ENCODE results near the gene ZEB1.

Gene ZEB1

DNA sequence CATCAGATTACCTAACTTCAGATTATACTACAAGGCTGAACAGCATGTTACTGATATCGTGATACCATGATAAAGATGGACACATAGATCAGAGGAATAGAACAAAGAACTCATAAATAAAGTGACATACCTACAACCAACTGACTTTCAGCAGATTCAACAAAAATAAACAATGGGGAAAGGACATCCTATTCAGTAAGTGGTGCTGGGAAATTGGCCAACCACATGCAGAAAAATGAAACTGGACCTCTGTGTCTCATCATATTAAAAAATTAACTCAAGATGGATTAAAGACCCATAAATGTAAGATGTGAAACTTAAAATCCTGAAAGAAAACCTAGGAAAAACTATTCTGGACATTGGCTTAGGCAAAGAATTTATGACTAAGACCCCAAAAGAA, 158.6 kb downstream of the ZEB1 start:
- no peaks in the 10 kb centered on the region for H3K27me3 ChIP-seq (ENCODE audit: insufficient read depth, low read depth, severe bottlenecking)
- DNase-seq, result no peak
- H3K36me3 ChIP-seq, result no peaks in the 10 kb centered on the region

DNA sequence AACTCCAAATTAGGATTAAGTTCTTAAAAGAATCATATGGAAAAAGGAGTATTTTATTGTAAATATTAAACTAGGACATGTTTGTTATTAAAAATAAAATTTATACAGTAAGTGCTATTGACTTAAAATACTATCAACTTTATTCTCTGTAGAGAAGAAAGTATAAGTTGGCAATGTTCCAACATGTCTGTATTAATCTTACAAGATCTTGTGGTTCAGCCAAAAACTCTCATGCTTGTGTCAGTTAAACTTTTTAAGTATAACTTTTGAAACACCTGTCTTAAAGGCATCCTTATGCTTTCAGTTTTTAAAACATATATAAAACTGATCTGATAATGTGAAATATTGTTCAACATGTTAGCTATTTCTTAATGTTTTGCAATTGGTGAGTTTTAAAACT, 160.7 kb downstream of the ZEB1 start:
- TF ChIP-seq, protein P1, sequence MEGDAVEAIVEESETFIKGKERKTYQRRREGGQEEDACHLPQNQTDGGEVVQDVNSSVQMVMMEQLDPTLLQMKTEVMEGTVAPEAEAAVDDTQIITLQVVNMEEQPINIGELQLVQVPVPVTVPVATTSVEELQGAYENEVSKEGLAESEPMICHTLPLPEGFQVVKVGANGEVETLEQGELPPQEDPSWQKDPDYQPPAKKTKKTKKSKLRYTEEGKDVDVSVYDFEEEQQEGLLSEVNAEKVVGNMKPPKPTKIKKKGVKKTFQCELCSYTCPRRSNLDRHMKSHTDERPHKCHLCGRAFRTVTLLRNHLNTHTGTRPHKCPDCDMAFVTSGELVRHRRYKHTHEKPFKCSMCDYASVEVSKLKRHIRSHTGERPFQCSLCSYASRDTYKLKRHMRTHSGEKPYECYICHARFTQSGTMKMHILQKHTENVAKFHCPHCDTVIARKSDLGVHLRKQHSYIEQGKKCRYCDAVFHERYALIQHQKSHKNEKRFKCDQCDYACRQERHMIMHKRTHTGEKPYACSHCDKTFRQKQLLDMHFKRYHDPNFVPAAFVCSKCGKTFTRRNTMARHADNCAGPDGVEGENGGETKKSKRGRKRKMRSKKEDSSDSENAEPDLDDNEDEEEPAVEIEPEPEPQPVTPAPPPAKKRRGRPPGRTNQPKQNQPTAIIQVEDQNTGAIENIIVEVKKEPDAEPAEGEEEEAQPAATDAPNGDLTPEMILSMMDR (IDR thresholded peaks at IDR 0.05; ENCODE audit: low read depth, low read length), result no peak
- H3K36me3 ChIP-seq, result no peaks in the 10 kb centered on the region
- no peak for DNase-seq
- no peaks in the 10 kb centered on the region for H3K27me3 ChIP-seq (ENCODE audit: insufficient read depth, low read depth, severe bottlenecking)
- no peak overlapping the region for H3K27ac ChIP-seq
- H3K9me3 ChIP-seq (ENCODE audit: severe bottlenecking), result no peaks in the 10 kb centered on the region
- no peak overlapping the region for H3K4me3 ChIP-seq (ENCODE audit: low read depth, low read length)

More for the DNA sequence above, 158.6 kb downstream of the ZEB1 start:
- TF ChIP-seq, protein P1 (IDR thresholded peaks at IDR 0.05; ENCODE audit: low read depth, low read length), result no peak
- Histone ChIP-seq H3K4me3 (ENCODE audit: low read depth, low read length) (no peak overlapping the region), H3K27ac (no peak overlapping the region), H3K9me3 (ENCODE audit: severe bottlenecking) (no peaks in the 10 kb centered on the region)

DNA sequence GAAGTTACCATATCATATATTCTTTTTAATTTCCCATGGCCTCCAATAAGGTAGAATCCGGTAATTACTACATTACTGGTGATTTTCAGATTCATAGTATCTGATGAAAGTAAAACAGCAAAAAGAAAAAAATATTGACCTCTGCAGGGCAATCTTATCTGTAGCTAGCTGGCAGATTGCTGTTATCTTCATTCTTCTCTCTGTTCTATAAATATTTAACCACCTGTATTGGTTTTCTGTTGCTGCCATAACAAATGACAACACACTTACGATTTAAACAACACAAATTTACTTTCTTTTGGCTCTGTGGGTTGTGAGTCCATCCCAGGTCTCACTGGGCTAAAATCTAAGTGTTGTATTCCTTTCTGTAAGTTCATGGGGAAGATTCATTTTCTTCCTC, 164.5 kb downstream of the ZEB1 start:
- Histone ChIP-seq H3K27ac (no peak overlapping the region), H3K36me3 (no peaks in the 10 kb centered on the region), H3K9me3 (ENCODE audit: severe bottlenecking) (no peaks in the 10 kb centered on the region), H3K27me3 (ENCODE audit: insufficient read depth, low read depth, severe bottlenecking) (no peaks in the 10 kb centered on the region), H3K4me3 (ENCODE audit: low read depth, low read length) (no peak overlapping the region)
- DNase-seq, result no peak
- TF ChIP-seq, protein P1 (IDR thresholded peaks at IDR 0.05; ENCODE audit: low read depth, low read length), result no peak

DNA sequence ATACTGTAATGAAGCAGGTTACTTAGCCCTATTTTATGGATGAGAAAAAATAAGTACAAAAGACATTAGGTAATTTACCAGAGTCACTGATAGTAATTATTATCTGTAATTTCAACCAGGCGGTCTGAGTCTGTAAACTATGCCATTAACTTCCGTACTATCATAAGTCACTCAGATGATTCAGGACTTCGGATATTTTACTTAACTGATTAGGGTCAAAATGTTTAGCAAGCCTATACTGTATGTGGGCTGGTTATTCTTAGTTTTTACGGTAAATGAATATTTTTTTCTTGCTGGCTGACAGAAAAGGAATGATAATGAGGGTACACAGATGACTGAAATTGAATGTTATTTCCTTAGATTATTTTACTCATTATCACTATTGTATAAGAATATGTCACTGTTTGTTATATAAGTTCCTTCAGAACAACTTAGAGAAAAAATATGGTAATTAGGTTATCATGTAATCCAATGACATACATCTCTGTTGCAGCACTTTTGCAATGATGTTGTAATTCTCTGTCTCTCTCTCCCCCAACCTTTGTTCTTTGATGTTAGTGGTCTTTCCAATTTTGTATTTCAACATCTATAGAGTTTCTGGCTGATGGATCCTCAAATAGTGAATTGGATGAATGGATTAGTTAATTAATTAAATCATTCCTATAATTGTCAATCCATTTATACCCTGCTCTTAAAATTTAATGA, 165.6 kb downstream of the ZEB1 start:
- no peak for DNase-seq
- Histone ChIP-seq H3K36me3 (no peaks in the 10 kb centered on the region), H3K27ac (no peak overlapping the region), H3K9me3 (ENCODE audit: severe bottlenecking) (no peaks in the 10 kb centered on the region), H3K4me3 (ENCODE audit: low read depth, low read length) (no peak overlapping the region), H3K27me3 (ENCODE audit: insufficient read depth, low read depth, severe bottlenecking) (no peaks in the 10 kb centered on the region)
- TF ChIP-seq, protein P1 (IDR thresholded peaks at IDR 0.05; ENCODE audit: low read depth, low read length), result no peak

DNA sequence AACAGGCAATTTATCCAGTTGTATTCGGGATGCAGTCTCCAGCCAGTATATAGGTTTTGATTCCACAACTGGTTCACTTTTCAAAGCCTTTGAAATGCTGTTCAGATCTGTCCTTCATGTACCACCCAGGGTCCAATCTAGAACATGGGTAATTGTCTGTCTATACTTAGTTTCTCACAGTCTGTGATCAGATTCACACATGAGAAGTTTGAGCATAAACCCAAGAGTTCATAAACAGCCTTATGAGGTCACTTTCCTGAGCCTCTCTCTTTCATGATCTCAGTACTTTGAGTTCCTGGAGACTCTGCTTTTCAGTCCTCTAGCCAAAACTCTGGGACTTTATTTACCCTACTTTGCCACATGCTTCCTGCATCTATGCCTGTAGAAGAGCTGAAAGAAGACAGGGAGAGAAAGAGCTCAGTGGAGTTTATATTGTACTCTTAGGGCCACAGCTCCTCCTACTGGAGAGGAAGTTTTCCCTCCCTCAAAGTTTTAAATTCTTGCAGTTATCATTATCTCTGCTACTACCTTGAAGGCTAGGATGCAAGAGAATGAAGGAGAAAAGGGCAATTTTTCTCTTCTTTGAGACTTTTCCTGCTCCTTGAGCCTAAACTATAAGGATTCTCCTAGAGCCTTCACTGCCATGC, 172.0 kb downstream of the ZEB1 start:
- TF ChIP-seq, protein P1 (IDR thresholded peaks at IDR 0.05; ENCODE audit: low read depth, low read length), result peak; percentile 48

More for the DNA sequence above, 172.0 kb downstream of the ZEB1 start:
- no peak overlapping the region for H3K27ac ChIP-seq
- no peaks in the 10 kb centered on the region for H3K27me3 ChIP-seq (ENCODE audit: insufficient read depth, low read depth, severe bottlenecking)
- no peaks in the 10 kb centered on the region for H3K36me3 ChIP-seq
- H3K4me3 ChIP-seq (ENCODE audit: low read depth, low read length), result no peak overlapping the region
- H3K9me3 ChIP-seq (ENCODE audit: severe bottlenecking), result no peaks in the 10 kb centered on the region
- DNase-seq, result peak; percentile 7

All from WERI-Rb-1 (cell line).